Fibroblast of lung (primary cell): Measurements from ENCODE around the gene MPC1. TPM values are rescaled to one million over a fixed set of nuclear protein-coding genes. Genes with fewer than 3 reads are reported as not detected.

Experiments used
- DNase-seq, 2 donors: peaks; one replicate each; pipeline versions ENCODE4 v3.0.0 to v3.0.0-alpha.2; 2010; ENCODE audit warnings: low read depth in 2 of 2
- H2AFZ ChIP-seq: 2 replicates; pipeline ENCODE4 v1.5.1; 2012; ENCODE audit warnings: low read length, control low read depth, inconsistent platforms
- H3K27ac ChIP-seq: 2 replicates; pipeline ENCODE4 v1.5.1; 2011; ENCODE audit warnings: low read length, control low read depth; ENCODE audit not compliant: insufficient read depth
- H3K27me3 ChIP-seq: 2 replicates; pipeline ENCODE4 v1.5.1; 2011; ENCODE audit warnings: mild to moderate bottlenecking, low read length; ENCODE audit not compliant: control insufficient read depth, insufficient read depth
- H3K36me3 ChIP-seq: 2 replicates; pipeline ENCODE4 v1.5.1; 2011; ENCODE audit warnings: low read length; ENCODE audit not compliant: control insufficient read depth, insufficient read depth
- H3K4me1 ChIP-seq: 2 replicates; pipeline ENCODE4 v1.5.1; 2011; ENCODE audit warnings: low read length; ENCODE audit not compliant: control insufficient read depth, insufficient read depth; ENCODE audit errors: extremely low read depth
- H3K4me2 ChIP-seq: 2 replicates; pipeline ENCODE4 v1.5.1; 2011; ENCODE audit warnings: low read length, control low read depth; ENCODE audit not compliant: insufficient read depth; ENCODE audit errors: extremely low read depth
- H3K4me3 ChIP-seq, 4 experiments: fragments of 200-600 bp in 1 of 4; sonication (generic) in 1 of 4; replicated peaks in 1 of 4; 2 replicates each; pipeline ENCODE4 v1.5.1; 2011 to 2016; ENCODE audit warnings: low read length in 4 of 4, low read depth in 3 of 4, mild to moderate bottlenecking in 3 of 4, control low read depth in 2 of 4, inconsistent platforms in 1 of 4, mixed read lengths in 1 of 4; ENCODE audit not compliant: insufficient read depth in 1 of 4; ENCODE audit errors: control extremely low read depth in 1 of 4
- H3K79me2 ChIP-seq: 2 replicates; pipeline ENCODE4 v1.5.1; 2012; ENCODE audit warnings: mild to moderate bottlenecking, low read length, inconsistent platforms; ENCODE audit not compliant: control insufficient read depth, insufficient read depth
- H3K9ac ChIP-seq: 2 replicates; pipeline ENCODE4 v1.5.1; 2011; ENCODE audit warnings: mild to moderate bottlenecking, low read length, control low read depth; ENCODE audit not compliant: insufficient read depth
- H3K9me3 ChIP-seq: 2 replicates; pipeline ENCODE4 v1.5.1; 2012; ENCODE audit warnings: low read depth, low read length; ENCODE audit not compliant: control insufficient read depth, insufficient read depth
- H4K20me1 ChIP-seq: 2 replicates; pipeline ENCODE4 v1.5.1; 2011; ENCODE audit warnings: low read length; ENCODE audit not compliant: control insufficient read depth, insufficient read depth; ENCODE audit errors: extremely low read depth
- EZH2 ChIP-seq: IDR thresholded peaks from 2 replicates; pipeline ENCODE4 v1.5.1; 2012; ENCODE audit warnings: low read length, control low read depth, mild to moderate bottlenecking; ENCODE audit errors: missing control alignments
- polyA plus RNA-seq, 2 donors: library from polyadenylated mRNA; depleted of rRNA in 1 of 2; stranded (reverse) in 1 of 2; unstranded in 1 of 2; fragments of >200 nt; gene quantifications; 2 replicates each; pipeline ENCODE4 v1.2.1, GENCODE V29; 2011 to 2012; ENCODE audit warnings: missing spikeins in 1 of 2
- total RNA-seq: library from RNA; depleted of rRNA; stranded (reverse); fragments of >200 nt; gene quantifications from 2 replicates; pipeline ENCODE4 v1.2.1, GENCODE V29; 2014
- TF ChIP-seq, protein P1 (sequence below), 2 donors: IDR thresholded peaks in 1 of 2; conservative IDR thresholded peaks in 1 of 2; 1 replicate in 1 of 2; 2 replicates in 1 of 2; pipeline ENCODE4 v1.5.1; 2011 to 2012; ENCODE audit warnings: low read length in 2 of 2, control low read depth in 1 of 2, inconsistent platforms in 1 of 2, low read depth in 1 of 2, mild to moderate bottlenecking in 1 of 2

Gene MPC1
- total and polyA plus RNA-seq, 2 donors (not counting 1 experiment from before 2014, with no cell fraction given) = 19.3 to 28.7 TPM

DNA sequence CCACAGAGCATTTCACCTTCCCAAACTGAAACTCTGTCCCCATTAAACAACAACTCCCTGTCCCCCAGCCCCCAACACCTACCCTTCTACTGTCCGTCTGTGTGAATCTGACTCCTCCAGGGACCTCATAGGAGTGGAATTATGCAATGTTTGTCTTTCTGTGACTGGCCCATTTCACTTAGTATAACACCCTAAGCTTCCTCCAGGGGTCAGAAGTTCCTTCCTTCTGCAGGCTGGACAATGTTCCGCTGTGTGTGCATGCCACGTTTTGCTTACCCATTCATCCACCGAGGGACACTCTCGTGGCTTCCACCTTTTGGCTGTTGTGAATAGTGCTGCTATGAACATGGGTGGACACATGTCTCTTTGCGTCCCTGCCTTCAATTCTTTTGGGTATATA lies 37.6 kb upstream of the MPC1 start:
- no peak overlapping the region for H3K9ac ChIP-seq
- TF ChIP-seq EZH2 = no peak
- TF ChIP-seq, protein P1, sequence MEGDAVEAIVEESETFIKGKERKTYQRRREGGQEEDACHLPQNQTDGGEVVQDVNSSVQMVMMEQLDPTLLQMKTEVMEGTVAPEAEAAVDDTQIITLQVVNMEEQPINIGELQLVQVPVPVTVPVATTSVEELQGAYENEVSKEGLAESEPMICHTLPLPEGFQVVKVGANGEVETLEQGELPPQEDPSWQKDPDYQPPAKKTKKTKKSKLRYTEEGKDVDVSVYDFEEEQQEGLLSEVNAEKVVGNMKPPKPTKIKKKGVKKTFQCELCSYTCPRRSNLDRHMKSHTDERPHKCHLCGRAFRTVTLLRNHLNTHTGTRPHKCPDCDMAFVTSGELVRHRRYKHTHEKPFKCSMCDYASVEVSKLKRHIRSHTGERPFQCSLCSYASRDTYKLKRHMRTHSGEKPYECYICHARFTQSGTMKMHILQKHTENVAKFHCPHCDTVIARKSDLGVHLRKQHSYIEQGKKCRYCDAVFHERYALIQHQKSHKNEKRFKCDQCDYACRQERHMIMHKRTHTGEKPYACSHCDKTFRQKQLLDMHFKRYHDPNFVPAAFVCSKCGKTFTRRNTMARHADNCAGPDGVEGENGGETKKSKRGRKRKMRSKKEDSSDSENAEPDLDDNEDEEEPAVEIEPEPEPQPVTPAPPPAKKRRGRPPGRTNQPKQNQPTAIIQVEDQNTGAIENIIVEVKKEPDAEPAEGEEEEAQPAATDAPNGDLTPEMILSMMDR (conservative IDR thresholded peaks at IDR 0.05 in 1 of 2, IDR thresholded peaks at IDR 0.05 in 1 of 2; ENCODE audit: low read depth in 1 of 2, low read length in 2 of 2) = peak in 1 of 2 donors; percentile 15
- H3K27me3 ChIP-seq = no peaks in the 10 kb centered on the region
- H2AFZ ChIP-seq = no peak overlapping the region
- H3K36me3 ChIP-seq = peaks cover 18% of the 10 kb centered on the region
- no peak overlapping the region for H3K4me2 ChIP-seq
- H3K4me1 ChIP-seq = no peaks in the 10 kb centered on the region
- DNase-seq = peak; percentile 23 to 44
- H3K9me3 ChIP-seq = no peaks in the 10 kb centered on the region
- no peaks in the 10 kb centered on the region for H3K79me2 ChIP-seq
- no peak overlapping the region for H3K4me3 ChIP-seq
- H4K20me1 ChIP-seq = no peaks in the 10 kb centered on the region
- H3K27ac ChIP-seq = no peak overlapping the region

DNA sequence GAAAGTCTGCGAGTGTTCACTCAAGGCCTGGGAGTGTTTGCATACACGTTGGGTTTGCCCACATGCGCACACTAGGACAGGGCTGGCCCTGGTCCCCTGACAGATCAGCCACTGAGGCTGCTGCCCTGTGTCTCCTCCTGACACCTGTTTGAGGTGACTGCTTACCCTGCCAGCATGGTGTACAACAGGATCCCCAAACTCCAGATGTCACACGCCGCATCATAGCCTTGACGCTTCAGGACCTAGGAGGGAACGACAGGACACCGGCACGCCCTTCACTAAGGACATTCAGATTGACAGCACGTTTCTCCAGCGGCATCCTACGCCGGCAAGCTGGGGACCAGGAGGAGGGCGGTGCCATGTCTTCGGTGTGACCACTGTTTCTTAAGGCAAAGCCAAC lies 37.0 kb upstream of the MPC1 start:
- DNase-seq = no peak
- Histone ChIP-seq H3K27me3 (no peaks in the 10 kb centered on the region), H3K4me1 (no peaks in the 10 kb centered on the region), H3K27ac (no peak overlapping the region), H3K9ac (no peak overlapping the region), H3K36me3 (peaks cover 18% of the 10 kb centered on the region), H3K9me3 (no peaks in the 10 kb centered on the region), H3K4me2 (no peak overlapping the region), H2AFZ (no peak overlapping the region), H4K20me1 (no peaks in the 10 kb centered on the region), H3K4me3 (no peak overlapping the region), H3K79me2 (no peaks in the 10 kb centered on the region)
- TF ChIP-seq, protein P1 (conservative IDR thresholded peaks at IDR 0.05 in 1 of 2, IDR thresholded peaks at IDR 0.05 in 1 of 2; ENCODE audit: low read depth in 1 of 2, low read length in 2 of 2) = no peak
- TF ChIP-seq EZH2 = no peak

DNA sequence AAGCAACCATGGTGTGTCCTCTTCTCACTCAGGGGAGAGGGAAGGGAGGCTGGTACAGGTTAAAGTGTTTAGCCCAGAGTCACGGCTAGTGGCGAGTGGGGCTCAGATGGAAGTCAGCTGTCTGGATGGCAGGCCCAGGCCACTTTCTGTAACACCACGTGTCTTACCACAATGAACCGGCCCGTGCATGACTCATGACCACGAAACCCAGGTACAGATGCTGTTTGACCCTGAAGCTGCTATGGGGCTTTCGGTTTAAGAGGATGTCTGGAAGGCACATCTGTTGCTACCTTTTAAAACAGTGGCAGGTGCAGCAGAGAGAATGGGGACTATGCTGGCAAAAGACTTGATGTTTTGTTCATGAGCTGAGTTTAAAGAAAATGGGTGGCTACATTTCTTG lies 36.5 kb upstream of the MPC1 start:
- no peaks in the 10 kb centered on the region for H4K20me1 ChIP-seq
- no peaks in the 10 kb centered on the region for H3K9me3 ChIP-seq
- H3K4me3 ChIP-seq = no peak overlapping the region
- H3K27ac ChIP-seq = no peak overlapping the region
- peaks cover 18% of the 10 kb centered on the region for H3K36me3 ChIP-seq
- DNase-seq = peak; percentile 52 to 71
- H3K9ac ChIP-seq = no peak overlapping the region
- TF ChIP-seq, protein P1 (conservative IDR thresholded peaks at IDR 0.05 in 1 of 2, IDR thresholded peaks at IDR 0.05 in 1 of 2; ENCODE audit: low read depth in 1 of 2, low read length in 2 of 2) = no peak
- TF ChIP-seq EZH2 = no peak
- H3K4me1 ChIP-seq = no peaks in the 10 kb centered on the region
- no peaks in the 10 kb centered on the region for H3K79me2 ChIP-seq
- H2AFZ ChIP-seq = no peak overlapping the region
- H3K4me2 ChIP-seq = no peak overlapping the region
- no peaks in the 10 kb centered on the region for H3K27me3 ChIP-seq
